SK-N-SH (cell line): ENCODE results near the gene CHID1. TPM values are rescaled to one million over a fixed set of nuclear protein-coding genes. Genes with fewer than 3 reads are reported as not detected.
A peak's percentile ranks its signal among the peaks of the same experiment; 100 is the strongest.

Experiments used
- CTCF ChIA-PET: fragments of 300-600, 350-600 bp; formaldehyde crosslinking; extraction: SDS; loops from one replicate; lab custom pipeline; 2021; lab: Yijun Ruan, JAX
- POLR2A ChIA-PET: fragments of 350-600 bp; sonication (Branson Sonifier 250); formaldehyde crosslinking; extraction: SDS; loops from one replicate; lab custom pipeline; 2020; ENCODE audit warnings: antibody characterized with exemption, inconsistent platforms; lab: Yijun Ruan, JAX
- DNase-seq: peaks from one replicate; pipeline ENCODE4 v3.0.0; 2012
- H2AFZ ChIP-seq: fragments of 200-600 bp; sonication (generic); 2 replicates; pipeline ENCODE4 v1.8.1; 2016; ENCODE audit warnings: antibody characterized with exemption, mild to moderate bottlenecking, low read depth
- H3F3A ChIP-seq: fragments of 200-600 bp; sonication (generic); replicated peaks from 2 replicates; pipeline ENCODE3; 2016; ENCODE audit warnings: antibody characterized with exemption, mild to moderate bottlenecking; ENCODE audit not compliant: insufficient read depth
- H3K27ac ChIP-seq, 2 experiments: fragments of 200-500 bp in 1 of 2; fragments of 200-600 bp in 1 of 2; sonication (Bioruptor generic) in 1 of 2; sonication (generic), shearing (Covaris generic) in 1 of 2; 2 replicates each; pipeline versions ENCODE4 v1.5.1 to v1.6.1; 2014 to 2016; ENCODE audit warnings: low read depth in 2 of 2, inconsistent platforms in 1 of 2, low read length in 1 of 2, mild to moderate bottlenecking in 1 of 2, mixed read lengths in 1 of 2
- H3K27me3 ChIP-seq: fragments of 200-600 bp; sonication (generic), shearing (Covaris generic); 2 replicates; pipeline ENCODE4 v1.6.1; 2016; ENCODE audit warnings: mixed run types; ENCODE audit not compliant: insufficient read depth
- H3K36me3 ChIP-seq, 2 experiments: fragments of 200-500 bp in 1 of 2; fragments of 200-600 bp in 1 of 2; sonication (Bioruptor generic) in 1 of 2; sonication (generic) in 1 of 2; replicated peaks in 1 of 2; 2 replicates each; pipeline versions ENCODE3 to v1.5.1; 2014 to 2016; ENCODE audit warnings: low read length in 1 of 2, mild to moderate bottlenecking in 1 of 2; ENCODE audit not compliant: insufficient read depth in 2 of 2, control insufficient read depth in 1 of 2
- H3K4me1 ChIP-seq, 2 experiments: fragments of 200-500 bp in 1 of 2; fragments of 200-600 bp in 1 of 2; sonication (Bioruptor generic) in 1 of 2; sonication (generic), shearing (Covaris generic) in 1 of 2; 2 replicates each; pipeline versions ENCODE4 v1.5.1 to v1.6.1; 2014 to 2016; ENCODE audit warnings: low read depth in 1 of 2, low read length in 1 of 2, mixed run types in 1 of 2; ENCODE audit not compliant: insufficient read depth in 2 of 2, control insufficient read depth in 1 of 2
- H3K4me2 ChIP-seq: fragments of 200-600 bp; sonication (generic), shearing (Covaris generic); 2 replicates; pipeline ENCODE4 v1.6.1; 2017; ENCODE audit warnings: mixed run types
- H3K4me3 ChIP-seq, 2 experiments: fragments of 200-500 bp in 1 of 2; fragments of 200-600 bp in 1 of 2; sonication (Bioruptor generic) in 1 of 2; sonication (generic), shearing (Covaris generic) in 1 of 2; 2 replicates each; pipeline versions ENCODE4 v1.5.1 to v1.8.1; 2014 to 2016; ENCODE audit warnings: low read depth in 2 of 2, inconsistent platforms in 1 of 2, low read length in 1 of 2, mild to moderate bottlenecking in 1 of 2, mixed read lengths in 1 of 2, moderate library complexity in 1 of 2
- H3K79me2 ChIP-seq: fragments of 200-600 bp; sonication (generic); 2 replicates; pipeline ENCODE4 v1.8.1; 2017; ENCODE audit warnings: mild to moderate bottlenecking; ENCODE audit not compliant: insufficient read depth
- H3K9ac ChIP-seq: fragments of 200-600 bp; sonication (generic); 2 replicates; pipeline ENCODE4 v1.6.1; 2017; ENCODE audit warnings: mixed run types
- H3K9me2 ChIP-seq: fragments of 200-600 bp; sonication (generic); 2 replicates; pipeline ENCODE4 v1.6.1; 2017; ENCODE audit warnings: mixed run types
- H3K9me3 ChIP-seq: fragments of 200-600 bp; sonication (generic); 2 replicates; pipeline ENCODE4 v1.6.1; 2017; ENCODE audit warnings: mixed run types, mild to moderate bottlenecking, moderate library complexity
- H4K20me1 ChIP-seq: fragments of 200-600 bp; sonication (generic); 2 replicates; pipeline ENCODE4 v1.6.1; 2017; ENCODE audit warnings: mild to moderate bottlenecking, mixed run types; ENCODE audit not compliant: insufficient read depth
- MXI1 ChIP-seq: IDR thresholded peaks from 2 replicates; pipeline ENCODE4 v1.6.1; 2012; ENCODE audit warnings: mild to moderate bottlenecking, low read depth, low read length, improper control_type of control experiment
- POLR2AphosphoS5 ChIP-seq: IDR thresholded peaks from 2 replicates; pipeline ENCODE4 v1.6.1; 2012; ENCODE audit warnings: low read depth, low read length
- WGBS: methylation state at CpG from one replicate; pipeline ENCODE4 v1.1.6; 2017; ENCODE audit warnings: low lambda C conversion rate; 5-methylcytosine and 5-hydroxymethylcytosine counted together
- polyA plus RNA-seq, 3 experiments: library from polyadenylated mRNA; depleted of rRNA; stranded (reverse); fragments of >200 nt; gene quantifications; 2 replicates each; pipeline ENCODE4 v1.2.3, GENCODE V29; 2012
- TF ChIP-seq, protein P1 (sequence below): IDR thresholded peaks from 2 replicates; pipeline ENCODE4; 2012

Gene CHID1
- polyA plus RNA-seq, 1 of the 3 experiments (the other 2 are of a cell fraction), result 231 TPM

- Histone ChIP-seq H2AFZ (no peak overlapping the region), H3K79me2 (peaks cover 26% of the 10 kb centered on the region), H3K9me2 (no peaks in the 10 kb centered on the region), H3K36me3 (peaks cover 0 to 21% of the 10 kb centered on the region in 2 experiments), H3K27ac (no peak overlapping the region), H4K20me1 (peaks cover 28% of the 10 kb centered on the region), H3K9me3 (no peaks in the 10 kb centered on the region), H3K9ac (no peak overlapping the region), H3K27me3 (no peaks in the 10 kb centered on the region), H3K4me3 (no peak overlapping the region), H3F3A (peaks cover 7% of the 10 kb centered on the region), H3K4me1 (peaks cover 14 to 28% of the 10 kb centered on the region in 2 experiments; a peak in 3 of 4 replicates), H3K4me2 (no peak overlapping the region)
- CTCF ChIA-PET, result no interaction called here
- DNase-seq, result no peak
- POLR2A ChIA-PET, result no interaction called here
- WGBS, result 99% methylated on average over 29 of the region's 53 CpGs
- no peak for TF ChIP-seq MXI1
These were observed 86.9 kb downstream of the CHID1 start for GRCh38 chr11:823441-824291.

- no peaks in the 10 kb centered on the region for H3K27me3 ChIP-seq
- no peaks in the 10 kb centered on the region for H3K9me3 ChIP-seq
- no peak for DNase-seq
- H2AFZ ChIP-seq, result no peak overlapping the region
- peaks cover 7% of the 10 kb centered on the region for H3F3A ChIP-seq
- H3K4me1 ChIP-seq, result peaks cover 14 to 26% of the 10 kb centered on the region in 2 experiments; a peak in 3 of 4 replicates
- peaks cover 26% of the 10 kb centered on the region for H3K79me2 ChIP-seq
- H3K27ac ChIP-seq, result peak overlapping the region; percentile 47 to 73; a peak in 3 of 4 replicates
- no peak overlapping the region for H3K9ac ChIP-seq
- 0 out of 2 replicates have a peak, but pooled peaks have one; percentile 1 for TF ChIP-seq POLR2AphosphoS5
- TF ChIP-seq, protein P1, sequence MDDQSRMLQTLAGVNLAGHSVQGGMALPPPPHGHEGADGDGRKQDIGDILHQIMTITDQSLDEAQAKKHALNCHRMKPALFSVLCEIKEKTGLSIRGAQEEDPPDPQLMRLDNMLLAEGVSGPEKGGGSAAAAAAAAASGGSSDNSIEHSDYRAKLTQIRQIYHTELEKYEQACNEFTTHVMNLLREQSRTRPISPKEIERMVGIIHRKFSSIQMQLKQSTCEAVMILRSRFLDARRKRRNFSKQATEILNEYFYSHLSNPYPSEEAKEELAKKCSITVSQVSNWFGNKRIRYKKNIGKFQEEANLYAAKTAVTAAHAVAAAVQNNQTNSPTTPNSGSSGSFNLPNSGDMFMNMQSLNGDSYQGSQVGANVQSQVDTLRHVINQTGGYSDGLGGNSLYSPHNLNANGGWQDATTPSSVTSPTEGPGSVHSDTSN, result no peak
- POLR2A ChIA-PET, result interaction anchor here (0.9 to 1.9 kb wide), 3 partner anchors 13 to 36 kb away, joined by 3 to 7 read pairs (median 3); partner anchors contain the start of genes RPLP2 and TSPAN4
- peaks cover 0 to 21% of the 10 kb centered on the region in 2 experiments for H3K36me3 ChIP-seq
- H4K20me1 ChIP-seq, result peaks cover 28% of the 10 kb centered on the region
- peak overlapping the region; percentile 98 for H3K4me2 ChIP-seq
- CTCF ChIA-PET, result interaction anchor here (1.4 kb wide), 1 partner anchor 12 kb away, joined by 4 read pairs; no protein-coding TSS in a partner anchor
- H3K9me2 ChIP-seq, result no peaks in the 10 kb centered on the region
- H3K4me3 ChIP-seq, result 0 out of 4 replicates have a peak overlapping the region, but pooled peaks of 1 of the 2 experiments have one; percentile 71
- WGBS, result 98% methylated on average over 8 of the region's 22 CpGs
These were observed 88.9 kb downstream of the CHID1 start for GRCh38 chr11:821512-822371.
